GM12892 (cell line): ENCODE results near the gene FANCF.
A peak's percentile ranks its signal among the peaks of the same experiment; 100 is the strongest.

Source experiments
- DNase-seq: peaks from one replicate; pipeline ENCODE4 v3.0.0; 2011; ENCODE audit not compliant: insufficient read length
- FAIRE-seq: peaks from 2 replicates; lab custom pipeline; 2011; peaks lifted over from hg19 to GRCh38; lab: Jason Lieb, UNC
- POLR2A ChIP-seq: IDR thresholded peaks from 2 replicates; pipeline ENCODE4 v1.6.1; 2011; ENCODE audit warnings: low read depth, low read length, control low read depth
- POLR2AphosphoS5 ChIP-seq: IDR thresholded peaks from 2 replicates; pipeline ENCODE4 v1.6.1; 2011; ENCODE audit warnings: low read depth, low read length, control low read depth
- TAF1 ChIP-seq: IDR thresholded peaks from 2 replicates; pipeline ENCODE4 v1.6.1; 2011; ENCODE audit warnings: low read depth, mild to moderate bottlenecking, control low read depth, low read length, borderline replicate concordance

Gene FANCF

GRCh38 chr11:22603933-22604332 is 21.7 kb downstream of the FANCF start:
- no peak for FAIRE-seq
- TF ChIP-seq POLR2AphosphoS5 (no peak), TAF1 (no peak), POLR2A (no peak)

GRCh38 chr11:22602504-22602903 is 23.1 kb downstream of the FANCF start:
- FAIRE-seq = no peak
- TF ChIP-seq TAF1 (no peak), POLR2AphosphoS5 (no peak), POLR2A (no peak)
- no peak for DNase-seq

More at GRCh38 chr11:22603933-22604332, 21.7 kb downstream of the FANCF start:
- no peak for DNase-seq

- DNase-seq = no peak
- FAIRE-seq = peak; percentile 5
- TF ChIP-seq TAF1 (no peak), POLR2AphosphoS5 (no peak)
Measured at GRCh38 chr11:22599458-22599857, 26.2 kb downstream of the FANCF start.

- DNase-seq = no peak
- no peak for FAIRE-seq
- TF ChIP-seq POLR2AphosphoS5 (no peak), POLR2A (no peak), TAF1 (no peak)
Measured at GRCh38 chr11:22597062-22597461, 28.6 kb downstream of the FANCF start.

- FAIRE-seq = no peak
- no peak for TF ChIP-seq TAF1
- TF ChIP-seq POLR2AphosphoS5 = no peak
- TF ChIP-seq POLR2A = no peak
- no peak for DNase-seq
Measured at GRCh38 chr11:22584976-22585375, 40.6 kb downstream of the FANCF start.

GRCh38 chr11:22583963-22584492 is 41.6 kb downstream of the FANCF start:
- TF ChIP-seq TAF1 (no peak), POLR2AphosphoS5 (no peak), POLR2A (no peak)
- FAIRE-seq = no peak
- DNase-seq = no peak

- TF ChIP-seq POLR2A (no peak), TAF1 (no peak)
- no peak for DNase-seq
- no peak for FAIRE-seq
Measured at GRCh38 chr11:22582151-22582410, 43.5 kb downstream of the FANCF start.

- TF ChIP-seq POLR2A (no peak), TAF1 (no peak), POLR2AphosphoS5 (no peak)
- FAIRE-seq = no peak
- no peak for DNase-seq
Measured at GRCh38 chr11:22581354-22582150, 44.1 kb downstream of the FANCF start.

- no peak for FAIRE-seq
- no peak for DNase-seq
- TF ChIP-seq TAF1 = no peak
- TF ChIP-seq POLR2AphosphoS5 = no peak
- no peak for TF ChIP-seq POLR2A
Measured at GRCh38 chr11:22577854-22578253, 47.8 kb downstream of the FANCF start.
